ENCODE measurements around the gene PHYH.

DNA sequence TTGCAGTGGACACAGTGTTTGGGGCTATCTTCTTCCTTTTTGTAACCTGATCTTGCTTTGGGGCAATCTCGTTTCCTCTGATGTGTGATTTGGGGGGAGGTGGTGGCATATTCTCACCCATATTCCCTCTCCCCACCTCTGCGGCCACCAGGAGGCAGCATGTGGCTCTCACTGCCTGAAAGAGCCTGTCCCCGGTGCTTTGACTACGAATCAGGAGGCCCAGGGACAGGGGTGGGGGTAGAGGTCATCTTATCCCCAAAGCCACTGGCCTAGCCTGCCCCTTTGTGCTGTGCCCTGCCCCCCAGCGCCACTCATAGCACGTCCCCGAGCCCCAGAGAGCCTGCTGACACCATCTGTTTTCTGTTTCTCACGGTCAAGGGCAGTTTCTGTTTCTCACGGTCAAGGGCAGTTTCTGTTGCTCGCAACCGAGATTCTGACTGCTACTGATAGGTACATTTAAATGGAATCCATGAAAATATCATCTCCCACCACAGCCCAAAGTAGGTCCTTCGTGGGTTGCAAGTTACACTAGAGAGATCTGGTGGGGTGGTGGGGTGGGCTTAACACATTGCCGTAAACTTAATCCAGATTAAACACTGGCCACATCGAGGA, 28.2 kb downstream of the PHYH start:
- TF ChIP-seq GATA2 (IDR thresholded peaks at IDR 0.05; ENCODE audit: low read depth, low read length) (no peak), GATA3 (IDR thresholded peaks at IDR 0.05; ENCODE audit: low read depth, low read length) (no peak)
